ENCODE data around the gene SLC4A5.

DNA sequence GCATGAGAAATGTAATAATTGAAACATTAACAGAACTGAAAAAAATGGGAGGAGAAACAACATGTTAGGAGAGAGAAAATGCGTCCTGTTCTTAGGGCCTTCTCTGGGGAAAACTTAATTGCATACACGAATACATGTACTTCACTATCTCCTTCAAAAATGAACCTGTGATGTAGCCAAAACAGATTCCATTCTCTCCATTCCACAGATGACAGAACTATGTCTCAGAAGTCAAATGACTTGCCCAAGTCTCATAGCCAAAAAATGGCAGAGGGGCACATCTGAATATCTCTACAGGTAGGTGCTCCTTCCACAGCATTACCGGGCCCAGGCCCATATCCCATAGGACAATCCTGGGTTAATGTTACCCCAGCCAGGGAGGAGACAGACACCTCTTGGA, 40.8 kb upstream of the SLC4A5 start:
- TF ChIP-seq, protein P1, sequence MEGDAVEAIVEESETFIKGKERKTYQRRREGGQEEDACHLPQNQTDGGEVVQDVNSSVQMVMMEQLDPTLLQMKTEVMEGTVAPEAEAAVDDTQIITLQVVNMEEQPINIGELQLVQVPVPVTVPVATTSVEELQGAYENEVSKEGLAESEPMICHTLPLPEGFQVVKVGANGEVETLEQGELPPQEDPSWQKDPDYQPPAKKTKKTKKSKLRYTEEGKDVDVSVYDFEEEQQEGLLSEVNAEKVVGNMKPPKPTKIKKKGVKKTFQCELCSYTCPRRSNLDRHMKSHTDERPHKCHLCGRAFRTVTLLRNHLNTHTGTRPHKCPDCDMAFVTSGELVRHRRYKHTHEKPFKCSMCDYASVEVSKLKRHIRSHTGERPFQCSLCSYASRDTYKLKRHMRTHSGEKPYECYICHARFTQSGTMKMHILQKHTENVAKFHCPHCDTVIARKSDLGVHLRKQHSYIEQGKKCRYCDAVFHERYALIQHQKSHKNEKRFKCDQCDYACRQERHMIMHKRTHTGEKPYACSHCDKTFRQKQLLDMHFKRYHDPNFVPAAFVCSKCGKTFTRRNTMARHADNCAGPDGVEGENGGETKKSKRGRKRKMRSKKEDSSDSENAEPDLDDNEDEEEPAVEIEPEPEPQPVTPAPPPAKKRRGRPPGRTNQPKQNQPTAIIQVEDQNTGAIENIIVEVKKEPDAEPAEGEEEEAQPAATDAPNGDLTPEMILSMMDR (IDR thresholded peaks at IDR 0.05), result no peak
- TF ChIP-seq EP300 (IDR thresholded peaks at IDR 0.05), result no peak
- TF ChIP-seq POLR2A (IDR thresholded peaks at IDR 0.05), result no peak

All from upper lobe of left lung (tissue), 4 donors.